Loucy (cell line): ENCODE results near the gene APOA4.
"Not testable (repeated sequence)": the region's sequence is repeated elsewhere in the genome, so short reads cannot be mapped to it uniquely, and the experiment has no call there.

Experiments used
- H2AFZ ChIP-seq: fragments of 200-600 bp; sonication (generic); 2 replicates; pipeline ENCODE4 v1.6.0; 2016; ENCODE audit warnings: antibody characterized with exemption, mild to moderate bottlenecking, low read length, moderate library complexity
- H3F3A ChIP-seq: fragments of 200-600 bp; 2 replicates; pipeline ENCODE4 v1.6.0; 2016; ENCODE audit warnings: antibody characterized with exemption, low read depth, mild to moderate bottlenecking
- H3K27me3 ChIP-seq: fragments of 200-600 bp; sonication (generic); 2 replicates; pipeline ENCODE4 v1.6.1; 2014; ENCODE audit warnings: low read length, mild to moderate bottlenecking; ENCODE audit not compliant: insufficient read depth, poor library complexity, severe bottlenecking
- H3K36me3 ChIP-seq: fragments of 200-600 bp; sonication (generic); 2 replicates; pipeline ENCODE4 v1.6.1; 2016; ENCODE audit warnings: low read length; ENCODE audit not compliant: insufficient read depth
- H3K4me1 ChIP-seq: fragments of 200-600 bp; sonication (generic); 2 replicates; pipeline ENCODE4 v1.5.1; 2014; ENCODE audit warnings: low read length, mild to moderate bottlenecking; ENCODE audit not compliant: insufficient read depth, poor library complexity, severe bottlenecking
- H3K4me2 ChIP-seq: fragments of 200-600 bp; sonication (generic); 2 replicates; pipeline ENCODE4 v1.6.0; 2014; ENCODE audit warnings: antibody characterized with exemption, low read length, low read depth, mild to moderate bottlenecking; ENCODE audit not compliant: poor library complexity, severe bottlenecking
- H3K4me3 ChIP-seq: fragments of 200-600 bp; sonication (generic); 2 replicates; pipeline ENCODE4 v1.5.1; 2014; ENCODE audit warnings: low read length, mild to moderate bottlenecking, mixed read lengths; ENCODE audit not compliant: poor library complexity, severe bottlenecking
- H3K79me2 ChIP-seq: fragments of 200-600 bp; sonication (generic); 2 replicates; pipeline ENCODE4 v1.6.1; 2014; ENCODE audit warnings: low read length; ENCODE audit not compliant: insufficient read depth
- H3K9ac ChIP-seq: fragments of 200-600 bp; sonication (generic); 2 replicates; pipeline ENCODE4 v1.6.0; 2014; ENCODE audit warnings: mild to moderate bottlenecking, low read depth, low read length, moderate library complexity; ENCODE audit not compliant: poor library complexity, severe bottlenecking
- H3K9me2 ChIP-seq: fragments of 200-600 bp; sonication (generic); replicated peaks from 2 replicates; pipeline ENCODE4 v1.6.1; 2016; ENCODE audit warnings: low read depth, low read length, mixed read lengths
- H3K9me3 ChIP-seq: fragments of 200-600 bp; sonication (generic); 2 replicates; pipeline ENCODE4 v1.6.1; 2014; ENCODE audit warnings: mild to moderate bottlenecking, antibody characterized with exemption, low read length, low read depth; ENCODE audit not compliant: insufficient read depth
- H4K20me1 ChIP-seq: fragments of 200-600 bp; sonication (generic); 2 replicates; pipeline ENCODE4 v1.6.0; 2014; ENCODE audit warnings: antibody characterized with exemption, low read length, mild to moderate bottlenecking; ENCODE audit not compliant: insufficient read depth, poor library complexity, severe bottlenecking
- CTCF ChIP-seq: fragments of 200-600 bp; sonication (generic); conservative IDR thresholded peaks from 2 replicates; pipeline ENCODE4 v1.5.1; 2014; ENCODE audit warnings: mild to moderate bottlenecking, antibody characterized with exemption, low read length
- EZH2phosphoT487 ChIP-seq: fragments of 200-600 bp; IDR thresholded peaks from 2 replicates; pipeline ENCODE4 v1.6.1; 2018; ENCODE audit warnings: antibody characterized with exemption, mild to moderate bottlenecking, moderate library complexity, borderline replicate concordance

Gene APOA4

DNA sequence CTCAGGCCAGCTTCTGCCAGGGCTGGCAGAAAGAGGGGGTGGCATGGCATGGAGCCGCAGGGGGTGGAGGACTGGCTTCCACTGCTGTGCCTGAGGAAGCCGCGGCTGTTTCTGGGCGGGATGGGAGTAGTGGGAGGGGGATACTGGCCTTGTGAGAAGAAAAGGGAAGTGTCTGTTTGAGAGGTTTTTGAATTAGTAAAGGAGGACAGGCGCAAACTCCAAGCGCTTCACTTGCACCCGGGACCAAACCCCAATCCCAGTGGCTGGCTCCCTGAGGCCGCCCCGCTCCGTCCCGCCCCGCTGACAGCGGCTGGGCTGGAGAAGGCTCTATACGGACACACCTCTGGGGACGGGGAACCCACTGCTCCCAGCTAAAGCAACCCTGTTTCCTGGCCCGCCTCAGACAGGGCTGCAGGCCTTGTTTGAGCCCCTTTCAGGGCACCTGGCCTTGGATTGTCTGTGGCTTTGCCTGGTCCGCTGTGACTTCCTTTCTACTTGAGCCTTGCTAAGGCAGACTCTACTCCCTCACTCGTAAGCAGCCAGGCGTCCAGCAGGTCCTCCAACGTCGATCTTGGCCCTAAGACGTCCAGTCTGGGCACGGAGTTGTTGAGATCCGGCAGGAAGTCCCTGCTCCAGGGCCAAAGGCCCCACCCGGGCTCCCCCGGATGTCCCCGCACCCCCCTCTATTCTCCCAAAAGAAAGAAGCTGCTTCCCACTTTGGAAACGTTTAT, 12.1 kb upstream of the APOA4 start:
- TF ChIP-seq CTCF (no peak), EZH2phosphoT487 (no peak)
- Histone ChIP-seq H3K27me3 (no peaks in the 10 kb centered on the region), H3K9ac (peak overlapping the region; percentile 67), H3K4me1 (peaks cover 10% of the 10 kb centered on the region), H4K20me1 (no peaks in the 10 kb centered on the region), H3K9me2 (no peaks in the 10 kb centered on the region), H3K9me3 (no peaks in the 10 kb centered on the region), H3K79me2 (no peaks in the 10 kb centered on the region), H3K4me3 (peak overlapping the region; percentile 67), H3K4me2 (peak overlapping the region; percentile 68), H3F3A (no peaks in the 10 kb centered on the region), H3K36me3 (no peaks in the 10 kb centered on the region), H2AFZ (peak overlapping the region; percentile 61)

- not testable (repeated sequence) for H3K4me1 ChIP-seq, H3K27me3 ChIP-seq, H3K9me3 ChIP-seq, H4K20me1 ChIP-seq, H3F3A ChIP-seq, H3K36me3 ChIP-seq, H3K4me3 ChIP-seq, H3K79me2 ChIP-seq, H3K9me2 ChIP-seq, H3K9ac ChIP-seq, H2AFZ ChIP-seq, H3K4me2 ChIP-seq
These were observed 11.5 kb upstream of the APOA4 start for GRCh38 chr11:116834535-116835041.

GRCh38 chr11:116833816-116834534, 10.9 kb upstream of the APOA4 start:
- no peak overlapping the region for H3K4me3 ChIP-seq
- no peak overlapping the region for H3K4me2 ChIP-seq
- H3F3A ChIP-seq, result no peaks in the 10 kb centered on the region
- H3K79me2 ChIP-seq, result no peaks in the 10 kb centered on the region
- H3K9me2 ChIP-seq, result no peaks in the 10 kb centered on the region
- no peaks in the 10 kb centered on the region for H3K27me3 ChIP-seq
- no peaks in the 10 kb centered on the region for H3K9me3 ChIP-seq
- H3K36me3 ChIP-seq, result no peaks in the 10 kb centered on the region
- no peaks in the 10 kb centered on the region for H4K20me1 ChIP-seq
- H3K4me1 ChIP-seq, result peaks cover 8% of the 10 kb centered on the region
- no peak overlapping the region for H3K9ac ChIP-seq
- TF ChIP-seq EZH2phosphoT487, result no peak
- no peak for TF ChIP-seq CTCF
- no peak overlapping the region for H2AFZ ChIP-seq
